Endothelial cell (in vitro differentiated cells): ENCODE data around the gene NXPH1. TPM values are rescaled to one million over a fixed set of nuclear protein-coding genes. Genes with fewer than 3 reads are reported as not detected.

Experiments used
- DNase-seq: peaks from one replicate; pipeline ENCODE4 v3.0.0; 2021; ENCODE audit warnings: low spot score
- H3K27ac Mint-ChIP-seq: one replicate; pipeline ENCODE4 v1.8.0; 2021; ENCODE audit warnings: mixed read lengths, inconsistent platforms; ENCODE audit not compliant: unreplicated experiment
- H3K27me3 Mint-ChIP-seq: one replicate; pipeline ENCODE4 v1.8.0; 2021; ENCODE audit warnings: mild to moderate bottlenecking, moderate library complexity, mixed read lengths, inconsistent platforms; ENCODE audit not compliant: unreplicated experiment
- H3K36me3 Mint-ChIP-seq: one replicate; pipeline ENCODE4 v1.8.0; 2021; ENCODE audit warnings: mild to moderate bottlenecking, low read depth, mixed read lengths, inconsistent platforms; ENCODE audit not compliant: unreplicated experiment
- H3K4me1 Mint-ChIP-seq: one replicate; pipeline ENCODE4 v1.8.0; 2021; ENCODE audit warnings: mild to moderate bottlenecking, mixed read lengths, inconsistent platforms; ENCODE audit not compliant: unreplicated experiment
- H3K4me3 Mint-ChIP-seq: one replicate; pipeline ENCODE4 v1.8.0; 2021; ENCODE audit warnings: mild to moderate bottlenecking, mixed read lengths, inconsistent platforms; ENCODE audit not compliant: unreplicated experiment
- H3K9me3 Mint-ChIP-seq: one replicate; pipeline ENCODE4 v1.8.0; 2021; ENCODE audit warnings: mixed read lengths, inconsistent platforms; ENCODE audit not compliant: unreplicated experiment
- total RNA-seq: library from RNA; stranded (reverse); fragmentation: NEBNext Ultra II Directional; extraction: Animal tissue kit (Norgen Biotek cat#: 25700); gene quantifications from one replicate; pipeline ENCODE4 v1.2.1, GENCODE V29; 2021; ENCODE audit not compliant: unreplicated experiment
- TF ChIP-seq, protein P1 (sequence below): fragments of 200-600 bp; sonication (generic); IDR thresholded peaks from one replicate; pipeline ENCODE4 v1.5.0; 2021; ENCODE audit warnings: antibody characterized with exemption; ENCODE audit not compliant: unreplicated experiment

NXPH1 gene
- total RNA-seq, 1 donor from 2014 or later = not detected

DNA sequence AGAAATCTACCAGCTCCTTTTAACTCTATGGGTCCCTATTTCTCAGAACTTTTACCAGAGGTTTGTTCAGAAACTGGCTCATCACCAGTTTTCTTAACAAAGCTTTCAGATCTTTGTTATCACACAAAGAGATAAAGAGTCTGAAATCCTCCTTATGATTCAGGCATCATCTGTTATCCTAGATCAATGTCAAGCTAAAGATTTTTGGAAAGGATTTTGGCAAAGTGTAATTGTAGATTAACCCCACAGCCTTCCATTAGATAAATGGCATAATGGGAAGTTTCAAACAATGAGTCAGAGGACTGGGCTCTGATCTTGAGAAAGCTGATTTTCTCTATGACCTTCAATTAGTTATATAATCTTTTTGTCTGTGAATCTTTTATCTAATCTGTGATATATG is 192.2 kb downstream of the NXPH1 start:
- Mint-ChIP-seq H3K27me3 (peaks cover 1% of the 10 kb centered on the region), H3K9me3 (no peaks in the 10 kb centered on the region), H3K36me3 (no peaks in the 10 kb centered on the region), H3K4me3 (no peak overlapping the region), H3K4me1 (no peaks in the 10 kb centered on the region), H3K27ac (no peak overlapping the region)
- no peak for DNase-seq
- TF ChIP-seq, protein P1, sequence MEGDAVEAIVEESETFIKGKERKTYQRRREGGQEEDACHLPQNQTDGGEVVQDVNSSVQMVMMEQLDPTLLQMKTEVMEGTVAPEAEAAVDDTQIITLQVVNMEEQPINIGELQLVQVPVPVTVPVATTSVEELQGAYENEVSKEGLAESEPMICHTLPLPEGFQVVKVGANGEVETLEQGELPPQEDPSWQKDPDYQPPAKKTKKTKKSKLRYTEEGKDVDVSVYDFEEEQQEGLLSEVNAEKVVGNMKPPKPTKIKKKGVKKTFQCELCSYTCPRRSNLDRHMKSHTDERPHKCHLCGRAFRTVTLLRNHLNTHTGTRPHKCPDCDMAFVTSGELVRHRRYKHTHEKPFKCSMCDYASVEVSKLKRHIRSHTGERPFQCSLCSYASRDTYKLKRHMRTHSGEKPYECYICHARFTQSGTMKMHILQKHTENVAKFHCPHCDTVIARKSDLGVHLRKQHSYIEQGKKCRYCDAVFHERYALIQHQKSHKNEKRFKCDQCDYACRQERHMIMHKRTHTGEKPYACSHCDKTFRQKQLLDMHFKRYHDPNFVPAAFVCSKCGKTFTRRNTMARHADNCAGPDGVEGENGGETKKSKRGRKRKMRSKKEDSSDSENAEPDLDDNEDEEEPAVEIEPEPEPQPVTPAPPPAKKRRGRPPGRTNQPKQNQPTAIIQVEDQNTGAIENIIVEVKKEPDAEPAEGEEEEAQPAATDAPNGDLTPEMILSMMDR = no peak

GRCh38 chr7:8627325-8627724 is 193.9 kb downstream of the NXPH1 start:
- TF ChIP-seq, protein P1 = no peak
- Mint-ChIP-seq H3K4me3 (no peak overlapping the region), H3K27ac (no peak overlapping the region), H3K36me3 (no peaks in the 10 kb centered on the region), H3K4me1 (no peaks in the 10 kb centered on the region), H3K27me3 (peaks cover 1% of the 10 kb centered on the region), H3K9me3 (no peaks in the 10 kb centered on the region)
- no peak for DNase-seq

GRCh38 chr7:8628656-8629055 is 195.2 kb downstream of the NXPH1 start:
- no peak for DNase-seq
- Mint-ChIP-seq H3K27ac (no peak overlapping the region), H3K36me3 (no peaks in the 10 kb centered on the region), H3K4me3 (no peak overlapping the region), H3K4me1 (no peaks in the 10 kb centered on the region), H3K27me3 (peaks cover 1% of the 10 kb centered on the region), H3K9me3 (no peaks in the 10 kb centered on the region)
- TF ChIP-seq, protein P1 = no peak

- H3K27me3 Mint-ChIP-seq = peaks cover under 1% of the 10 kb centered on the region
- H3K36me3 Mint-ChIP-seq = no peaks in the 10 kb centered on the region
- DNase-seq = no peak
- TF ChIP-seq, protein P1 = no peak
- no peak overlapping the region for H3K27ac Mint-ChIP-seq
- H3K4me3 Mint-ChIP-seq = no peak overlapping the region
- H3K9me3 Mint-ChIP-seq = no peaks in the 10 kb centered on the region
- no peaks in the 10 kb centered on the region for H3K4me1 Mint-ChIP-seq
Observed at GRCh38 chr7:8629504-8629903, 196.1 kb downstream of the NXPH1 start.

- DNase-seq = no peak
- no peak overlapping the region for H3K4me3 Mint-ChIP-seq
- H3K27ac Mint-ChIP-seq = no peak overlapping the region
- H3K36me3 Mint-ChIP-seq = no peaks in the 10 kb centered on the region
- H3K27me3 Mint-ChIP-seq = no peaks in the 10 kb centered on the region
- TF ChIP-seq, protein P1 = no peak
- H3K9me3 Mint-ChIP-seq = no peaks in the 10 kb centered on the region
- H3K4me1 Mint-ChIP-seq = no peaks in the 10 kb centered on the region
Observed at GRCh38 chr7:8637322-8637721, 203.9 kb downstream of the NXPH1 start.
